Pons (tissue), 1 donor: ENCODE results near the gene GBF1.
"Not testable (repeated sequence)": the region's sequence is repeated elsewhere in the genome, so short reads cannot be mapped to it uniquely, and the experiment has no call there.

Source experiments
- DNase-seq: peaks from one replicate; pipeline ENCODE4 v3.0.0-alpha.2; 2016; ENCODE audit warnings: low spot score

The GBF1 gene

GRCh38 chr10:102302611-102303010, 57.3 kb downstream of the GBF1 start:
- no peak for DNase-seq

GRCh38 chr10:102306006-102306405, 60.7 kb downstream of the GBF1 start:
- no peak for DNase-seq

GRCh38 chr10:102306710-102307109, 61.4 kb downstream of the GBF1 start:
- DNase-seq: no peak

- DNase-seq: not testable (repeated sequence)
These were observed 63.0 kb downstream of the GBF1 start for GRCh38 chr10:102308318-102308717.

GRCh38 chr10:102309236-102309635, 63.9 kb downstream of the GBF1 start:
- DNase-seq: no peak

- no peak for DNase-seq
These were observed 64.6 kb downstream of the GBF1 start for GRCh38 chr10:102309916-102310315.

- DNase-seq: no peak
These were observed 65.2 kb downstream of the GBF1 start for GRCh38 chr10:102310361-102311024.

- DNase-seq: no peak
These were observed 65.7 kb downstream of the GBF1 start for GRCh38 chr10:102311025-102311420.

GRCh38 chr10:102312683-102313082, 67.4 kb downstream of the GBF1 start:
- no peak for DNase-seq

- DNase-seq: no peak
These were observed 68.0 kb downstream of the GBF1 start for GRCh38 chr10:102313221-102313896.

GRCh38 chr10:102314801-102315200, 69.5 kb downstream of the GBF1 start:
- peak; percentile 10 for DNase-seq

GRCh38 chr10:102316421-102316820, 71.1 kb downstream of the GBF1 start:
- DNase-seq: no peak

- DNase-seq: no peak
These were observed 77.6 kb downstream of the GBF1 start for GRCh38 chr10:102322914-102323313.

- DNase-seq: no peak
These were observed 78.7 kb downstream of the GBF1 start for GRCh38 chr10:102324061-102324460.

- no peak for DNase-seq
These were observed 80.7 kb downstream of the GBF1 start for GRCh38 chr10:102326031-102326430.

- no peak for DNase-seq
These were observed 81.7 kb downstream of the GBF1 start for GRCh38 chr10:102327002-102327401.

GRCh38 chr10:102327641-102328040, 82.3 kb downstream of the GBF1 start:
- peak; percentile 67 for DNase-seq

GRCh38 chr10:102332772-102333171, 87.4 kb downstream of the GBF1 start:
- no peak for DNase-seq

- no peak for DNase-seq
These were observed 88.8 kb downstream of the GBF1 start for GRCh38 chr10:102334101-102334500.

GRCh38 chr10:102335184-102335583, 89.9 kb downstream of the GBF1 start:
- peak; percentile 14 for DNase-seq

GRCh38 chr10:102341038-102341688, 95.8 kb downstream of the GBF1 start:
- DNase-seq: no peak

- DNase-seq: no peak
These were observed 97.1 kb downstream of the GBF1 start for GRCh38 chr10:102342458-102342857.

GRCh38 chr10:102342958-102343357, 97.6 kb downstream of the GBF1 start:
- no peak for DNase-seq
